Naive B cell (primary cell): Measurements from ENCODE around the gene KCNIP1. TPM values are rescaled to one million over a fixed set of nuclear protein-coding genes. Genes with fewer than 3 reads are reported as not detected.

Source experiments
- ATAC-seq, 2 donors: fragments of 150-1000 bp; cut with Tn5 transposase; 2 replicates each; pipeline ENCODE4 v1.10.0; 2021; ENCODE audit warnings: low read depth in 2 of 2, mild to moderate bottlenecking in 2 of 2, moderate library complexity in 2 of 2
- DNase-seq: peaks from one replicate; pipeline ENCODE4 v3.0.0; 2022
- H3K27ac Mint-ChIP-seq, 6 donors: one replicate each; pipeline ENCODE4 v1.8.0; 2020 to 2022; ENCODE audit warnings: mild to moderate bottlenecking in 6 of 6, mixed read lengths in 6 of 6, moderate library complexity in 5 of 6, inconsistent platforms in 2 of 6
- H3K27me3 Mint-ChIP-seq, 3 donors: one replicate each; pipeline ENCODE4 v1.8.0; 2021 to 2022; ENCODE audit warnings: mixed read lengths in 3 of 3, mild to moderate bottlenecking in 1 of 3
- H3K36me3 Mint-ChIP-seq, 2 donors: one replicate each; pipeline ENCODE4 v1.8.0; 2020 to 2022; ENCODE audit warnings: mixed read lengths in 2 of 2, inconsistent platforms in 1 of 2, mild to moderate bottlenecking in 1 of 2
- H3K4me1 Mint-ChIP-seq, 3 donors: one replicate each; pipeline ENCODE4 v1.8.0; 2020 to 2022; ENCODE audit warnings: mixed read lengths in 3 of 3, inconsistent platforms in 1 of 3, mild to moderate bottlenecking in 1 of 3, moderate library complexity in 1 of 3
- H3K4me3 Mint-ChIP-seq, 8 donors: one replicate each; pipeline ENCODE4 v1.8.0; 2020 to 2022; ENCODE audit warnings: mild to moderate bottlenecking in 8 of 8, mixed read lengths in 8 of 8, moderate library complexity in 8 of 8, inconsistent platforms in 2 of 8
- H3K9me3 Mint-ChIP-seq, 7 donors: one replicate each; pipeline ENCODE4 v1.8.0; 2020 to 2022; ENCODE audit warnings: mixed read lengths in 7 of 7, mild to moderate bottlenecking in 5 of 7, inconsistent platforms in 2 of 7, moderate library complexity in 1 of 7
- polyA plus RNA-seq, 6 donors: library from polyadenylated mRNA; unstranded; fragments of 300-500 nt; fragmentation: Illumina TruSeq; gene quantifications; one replicate each; pipeline ENCODE4 v1.2.3, GENCODE V29; 2021; ENCODE audit warnings: low read depth in 6 of 6

The KCNIP1 gene
- polyA plus RNA-seq, 6 donors from 2014 or later: not detected

GRCh38 chr5:170474489-170475274 lies 29.1 kb upstream of the KCNIP1 start:
- Mint-ChIP-seq H3K27ac (no peak overlapping the region), H3K27me3 (peaks cover 0 to 6% (median 0%) of the 10 kb centered on the region in 3 donors), H3K9me3 (peaks cover 0 to 11% (median 5%) of the 10 kb centered on the region in 7 donors), H3K4me1 (peaks cover 3 to 7% (median 6%) of the 10 kb centered on the region in 3 donors), H3K36me3 (no peaks in the 10 kb centered on the region), H3K4me3 (no peak overlapping the region)
- ATAC-seq (no peak), DNase-seq (no peak)

GRCh38 chr5:170475294-170476000 lies 28.4 kb upstream of the KCNIP1 start:
- no peak for DNase-seq
- Mint-ChIP-seq H3K36me3 (no peaks in the 10 kb centered on the region), H3K9me3 (peaks cover 0 to 11% (median 5%) of the 10 kb centered on the region in 7 donors), H3K4me1 (peaks cover 3 to 7% (median 6%) of the 10 kb centered on the region in 3 donors), H3K27me3 (peaks cover 0 to 2% (median 0%) of the 10 kb centered on the region in 3 donors), H3K27ac (no peak overlapping the region), H3K4me3 (peak overlapping the region in 2 of 8 donors; percentile 16 to 40)
- no peak for ATAC-seq

- Mint-ChIP-seq H3K4me3 (no peak overlapping the region), H3K36me3 (no peaks in the 10 kb centered on the region), H3K27me3 (peaks cover 0 to under 1% (median 0%) of the 10 kb centered on the region in 3 donors), H3K27ac (no peak overlapping the region), H3K9me3 (peaks cover 0 to 11% (median 5%) of the 10 kb centered on the region in 7 donors), H3K4me1 (peaks cover 3 to 7% (median 6%) of the 10 kb centered on the region in 3 donors)
- ATAC-seq (no peak), DNase-seq (no peak)
Observed at GRCh38 chr5:170476704-170477103, 27.1 kb upstream of the KCNIP1 start.

- no peaks in the 10 kb centered on the region for H3K36me3 Mint-ChIP-seq
- no peak overlapping the region for H3K27ac Mint-ChIP-seq
- DNase-seq: no peak
- no peak for ATAC-seq
- H3K4me1 Mint-ChIP-seq: peaks cover 3 to 7% (median 6%) of the 10 kb centered on the region in 3 donors
- H3K27me3 Mint-ChIP-seq: peaks cover 0 to 8% (median 0%) of the 10 kb centered on the region in 3 donors
- H3K9me3 Mint-ChIP-seq: peaks cover 0 to 11% (median 5%) of the 10 kb centered on the region in 7 donors
- H3K4me3 Mint-ChIP-seq: no peak overlapping the region
Observed at GRCh38 chr5:170477906-170478305, 25.9 kb upstream of the KCNIP1 start.

GRCh38 chr5:170478306-170478705 lies 25.5 kb upstream of the KCNIP1 start:
- Mint-ChIP-seq H3K4me1 (peaks cover 3 to 7% (median 6%) of the 10 kb centered on the region in 3 donors), H3K36me3 (no peaks in the 10 kb centered on the region), H3K27ac (no peak overlapping the region), H3K9me3 (peaks cover 0 to 11% (median 5%) of the 10 kb centered on the region in 7 donors), H3K4me3 (no peak overlapping the region), H3K27me3 (peaks cover 0 to 12% (median 0%) of the 10 kb centered on the region in 3 donors)
- no peak for DNase-seq
- ATAC-seq: no peak

GRCh38 chr5:170479484-170479883 lies 24.3 kb upstream of the KCNIP1 start:
- DNase-seq: no peak
- no peak for ATAC-seq
- H3K36me3 Mint-ChIP-seq: no peaks in the 10 kb centered on the region
- peaks cover 0 to 22% (median 6%) of the 10 kb centered on the region in 3 donors for H3K27me3 Mint-ChIP-seq
- peaks cover 3 to 7% (median 6%) of the 10 kb centered on the region in 3 donors for H3K4me1 Mint-ChIP-seq
- H3K4me3 Mint-ChIP-seq: no peak overlapping the region
- H3K27ac Mint-ChIP-seq: no peak overlapping the region
- H3K9me3 Mint-ChIP-seq: peaks cover 0 to 10% (median 4%) of the 10 kb centered on the region in 7 donors

- no peak overlapping the region for H3K4me3 Mint-ChIP-seq
- ATAC-seq: no peak
- peaks cover 0 to 2% (median 0%) of the 10 kb centered on the region in 7 donors for H3K9me3 Mint-ChIP-seq
Observed at GRCh38 chr5:170480260-170480659, 23.6 kb upstream of the KCNIP1 start.

GRCh38 chr5:170481849-170482248 lies 22.0 kb upstream of the KCNIP1 start:
- peaks cover 0 to 28% (median 15%) of the 10 kb centered on the region in 3 donors for H3K27me3 Mint-ChIP-seq
- H3K4me3 Mint-ChIP-seq: no peak overlapping the region
- H3K4me1 Mint-ChIP-seq: no peaks in the 10 kb centered on the region

More at GRCh38 chr5:170480260-170480659, 23.6 kb upstream of the KCNIP1 start:
- no peak overlapping the region for H3K27ac Mint-ChIP-seq
- no peaks in the 10 kb centered on the region for H3K36me3 Mint-ChIP-seq
- peaks cover 1 to 5% (median 4%) of the 10 kb centered on the region in 3 donors for H3K4me1 Mint-ChIP-seq
- peaks cover 0 to 28% (median 12%) of the 10 kb centered on the region in 3 donors for H3K27me3 Mint-ChIP-seq
- DNase-seq: no peak

GRCh38 chr5:170482511-170482910 lies 21.3 kb upstream of the KCNIP1 start:
- H3K9me3 Mint-ChIP-seq: no peaks in the 10 kb centered on the region
- H3K4me1 Mint-ChIP-seq: no peaks in the 10 kb centered on the region
- ATAC-seq: no peak
- no peak overlapping the region for H3K27ac Mint-ChIP-seq
- no peaks in the 10 kb centered on the region for H3K36me3 Mint-ChIP-seq
- no peak overlapping the region for H3K4me3 Mint-ChIP-seq
- no peak for DNase-seq
- H3K27me3 Mint-ChIP-seq: peaks cover 0 to 28% (median 15%) of the 10 kb centered on the region in 3 donors

More at GRCh38 chr5:170481849-170482248, 22.0 kb upstream of the KCNIP1 start:
- ATAC-seq (no peak), DNase-seq (no peak)
- no peaks in the 10 kb centered on the region for H3K36me3 Mint-ChIP-seq
- no peaks in the 10 kb centered on the region for H3K9me3 Mint-ChIP-seq
- H3K27ac Mint-ChIP-seq: no peak overlapping the region

- Mint-ChIP-seq H3K9me3 (no peaks in the 10 kb centered on the region), H3K27me3 (peaks cover 0 to 35% (median 15%) of the 10 kb centered on the region in 3 donors), H3K4me3 (no peak overlapping the region), H3K27ac (no peak overlapping the region), H3K36me3 (no peaks in the 10 kb centered on the region), H3K4me1 (no peaks in the 10 kb centered on the region)
- no peak for DNase-seq
- no peak for ATAC-seq
Observed at GRCh38 chr5:170483701-170484458, 19.9 kb upstream of the KCNIP1 start.

GRCh38 chr5:170484459-170484831 lies 19.4 kb upstream of the KCNIP1 start:
- Mint-ChIP-seq H3K4me3 (no peak overlapping the region), H3K27me3 (peaks cover 0 to 35% (median 15%) of the 10 kb centered on the region in 3 donors)

GRCh38 chr5:170484847-170485615 lies 18.8 kb upstream of the KCNIP1 start:
- Mint-ChIP-seq H3K4me3 (no peak overlapping the region), H3K9me3 (no peaks in the 10 kb centered on the region), H3K27ac (no peak overlapping the region), H3K27me3 (peaks cover 0 to 35% (median 15%) of the 10 kb centered on the region in 3 donors), H3K36me3 (no peaks in the 10 kb centered on the region), H3K4me1 (no peaks in the 10 kb centered on the region)
- no peak for DNase-seq
- no peak for ATAC-seq

More at GRCh38 chr5:170484459-170484831, 19.4 kb upstream of the KCNIP1 start:
- H3K9me3 Mint-ChIP-seq: no peaks in the 10 kb centered on the region
- no peak overlapping the region for H3K27ac Mint-ChIP-seq
- ATAC-seq (no peak), DNase-seq (no peak)
- H3K36me3 Mint-ChIP-seq: no peaks in the 10 kb centered on the region
- H3K4me1 Mint-ChIP-seq: no peaks in the 10 kb centered on the region

GRCh38 chr5:170485616-170485911 lies 18.3 kb upstream of the KCNIP1 start:
- H3K36me3 Mint-ChIP-seq: no peaks in the 10 kb centered on the region
- no peak for DNase-seq
- no peaks in the 10 kb centered on the region for H3K9me3 Mint-ChIP-seq
- ATAC-seq: no peak
- H3K27ac Mint-ChIP-seq: no peak overlapping the region
- no peak overlapping the region for H3K4me3 Mint-ChIP-seq
- H3K27me3 Mint-ChIP-seq: peaks cover 0 to 35% (median 15%) of the 10 kb centered on the region in 3 donors
- H3K4me1 Mint-ChIP-seq: no peaks in the 10 kb centered on the region
